ENCODE measurements around the gene INPP4B. TPM values are rescaled to one million over a fixed set of nuclear protein-coding genes. Genes with fewer than 3 reads are reported as not detected.
A peak's percentile ranks its signal among the peaks of the same experiment; 100 is the strongest.

Gene INPP4B
- total and polyA plus RNA-seq, 2 of the 4 experiments (the other 2 are of a cell fraction): 1.8 to 14.0 TPM

- WGBS, 2 experiments (ENCODE audit: extremely low coverage in 2 of 2, insufficient read length in 1 of 2): no CpG with 5 or more reads among the region's 5 CpGs
- 0 out of 2 replicates have a peak overlapping the region, but pooled peaks have one; percentile 11 for H2BK120ac ChIP-seq (ENCODE audit: low read depth, low read length)
- BruUV-seq (replicated peaks): no TSS peak
- H3K4ac ChIP-seq (ENCODE audit: low read depth, low read length): no peak overlapping the region
- ATAC-seq (ENCODE audit: low read depth): no peak
- no peaks in the 10 kb centered on the region for H3K36me3 ChIP-seq (ENCODE audit: control insufficient read depth, insufficient read depth, low read length)
- no peak overlapping the region for H3K4me2 ChIP-seq (ENCODE audit: low read depth, low read length)
- no peak overlapping the region for H2AFZ ChIP-seq (replicated peaks; ENCODE audit: low read length, poor library complexity)
- no peaks in the 10 kb centered on the region for H3K9me3 ChIP-seq (ENCODE audit: control insufficient read depth, insufficient read depth, low read length)
- ChIA-PET CTCF (interaction anchor here (0.6 kb wide), 1 partner anchor 163 kb away, joined by 3 read pairs; no protein-coding TSS in a partner anchor), POLR2A (ENCODE audit: unreplicated experiment) (no interaction called here)
- no peak overlapping the region for H4K5ac ChIP-seq (ENCODE audit: low read depth, low read length)
- no peaks in the 10 kb centered on the region for H3K27me3 ChIP-seq (ENCODE audit: control insufficient read depth, insufficient read depth, low read length)
- no peaks in the 10 kb centered on the region for H3K79me1 ChIP-seq (ENCODE audit: low read depth in 1 of 2, low read length in 2 of 2)
- no peak overlapping the region for H3K27ac ChIP-seq (ENCODE audit: insufficient read depth, low read length)
- no peak overlapping the region for H3K23ac ChIP-seq (ENCODE audit: low read depth, low read length)
- intact Hi-C loops (cut with micrococcal nuclease): no loop called here
- TF ChIP-seq BHLHE40 (IDR thresholded peaks at IDR 0.05; ENCODE audit: low read depth, low read length) (no peak), MAFK (IDR thresholded peaks at IDR 0.05; ENCODE audit: low read depth, low read length) (no peak), NFE2L2 (IDR thresholded peaks at IDR 0.05; ENCODE audit: low read depth, low read length) (no peak), CHD1 (IDR thresholded peaks at IDR 0.05; ENCODE audit: low read depth, low read length) (no peak), SMC3 (IDR thresholded peaks at IDR 0.05; ENCODE audit: low read depth, low read length) (no peak), RCOR1 (IDR thresholded peaks at IDR 0.05; ENCODE audit: insufficient replicate concordance, low read length) (no peak), POLR2A (IDR thresholded peaks at IDR 0.05; ENCODE audit: low read depth, low read length) (no peak), FOS (IDR thresholded peaks at IDR 0.05; ENCODE audit: low read depth, low read length) (no peak), RAD21 (IDR thresholded peaks at IDR 0.05; ENCODE audit: low read length) (no peak), MXI1 (IDR thresholded peaks at IDR 0.05; ENCODE audit: borderline replicate concordance, low read depth, low read length) (no peak), ELK1 (IDR thresholded peaks at IDR 0.05; ENCODE audit: borderline replicate concordance, low read depth, low read length) (no peak), MAZ (IDR thresholded peaks at IDR 0.05; ENCODE audit: borderline replicate concordance, low read depth, low read length) (no peak), CEBPB (IDR thresholded peaks at IDR 0.05; ENCODE audit: low read depth, low read length) (no peak), RFX5 (IDR thresholded peaks at IDR 0.05; ENCODE audit: low read depth, low read length) (no peak), CTCF (conservative IDR thresholded peaks at IDR 0.05; ENCODE audit: low read depth, low read length) (no peak)
- in situ Hi-C loops (cut with MboI; ENCODE audit: low sequenced_read_pairs): no loop called here
- H2AK9ac ChIP-seq (replicated peaks; ENCODE audit: low read depth, low read length, poor library complexity): no peak overlapping the region
- no peak overlapping the region for H3K56ac ChIP-seq (ENCODE audit: extremely low read depth, insufficient read depth, low read length)
- H3K14ac ChIP-seq (replicated peaks; ENCODE audit: low read depth, low read length): no peak overlapping the region
- H2AK5ac ChIP-seq (ENCODE audit: low read depth, low read length): no peak overlapping the region; the same call in 1 of the 2 replicates
- dilution Hi-C loops (cut with HindIII; ENCODE audit: low sequenced_read_pairs, unreplicated experiment): no loop called here
- no peaks in the 10 kb centered on the region for H4K20me1 ChIP-seq (ENCODE audit: insufficient read depth, low read length)
- H3K4me3 ChIP-seq (ENCODE audit: insufficient read depth, low read depth, low read length): no peak overlapping the region
- H3K9me1 ChIP-seq (ENCODE audit: insufficient read depth, low read length): no peaks in the 10 kb centered on the region
- no peak overlapping the region for H3K18ac ChIP-seq (ENCODE audit: low read depth, low read length)
- H2BK20ac ChIP-seq (ENCODE audit: low read depth, low read length): no peak overlapping the region
- no peak overlapping the region for H2BK5ac ChIP-seq (ENCODE audit: low read depth, low read length, poor library complexity, severe bottlenecking)
- no peak overlapping the region for H4K8ac ChIP-seq (ENCODE audit: low read depth in 2 of 2, low read length in 2 of 2)
- peak overlapping the region; percentile 47; the same call in 1 of the 2 replicates for H4K91ac ChIP-seq (ENCODE audit: insufficient read depth, low read depth, low read length)
- peak overlapping the region; percentile 27; the same call in 1 of the 3 replicates for H2BK15ac ChIP-seq (ENCODE audit: low read depth, low read length)
- no peak overlapping the region for H3K9ac ChIP-seq (ENCODE audit: low read depth, low read length)
- H3K4me1 ChIP-seq (ENCODE audit: control insufficient read depth, insufficient read depth, low read length): no peaks in the 10 kb centered on the region
- DNase-seq: no peak
Measured at GRCh38 chr4:142291299-142292050, 554.6 kb downstream of the INPP4B start.
